Esophagus (tissue), 2 donors: Measurements from ENCODE around the gene SMAD2. TPM values are rescaled to one million over a fixed set of nuclear protein-coding genes. Genes with fewer than 3 reads are reported as not detected.

ENCODE experiments used
- H3K27ac ChIP-seq, 2 donors: one replicate each; pipeline ENCODE4 v1.5.1; 2013; ENCODE audit warnings: low read depth in 2 of 2, mild to moderate bottlenecking in 2 of 2, inconsistent platforms in 1 of 2, low read length in 1 of 2, moderate library complexity in 1 of 2
- H3K27me3 ChIP-seq, 2 donors: one replicate each; pipeline ENCODE4 v1.6.1; 2013; ENCODE audit warnings: low read length in 2 of 2, control low read depth in 1 of 2, mild to moderate bottlenecking in 1 of 2; ENCODE audit not compliant: insufficient read depth in 2 of 2, control insufficient read depth in 1 of 2
- H3K36me3 ChIP-seq, 2 donors: one replicate each; pipeline ENCODE4 v1.6.1; 2013; ENCODE audit warnings: low read length in 1 of 2; ENCODE audit not compliant: control insufficient read depth in 2 of 2, insufficient read depth in 2 of 2
- H3K4me1 ChIP-seq, 2 donors: one replicate each; pipeline ENCODE4 v1.6.1; 2013; ENCODE audit warnings: low read length in 1 of 2; ENCODE audit not compliant: control insufficient read depth in 2 of 2, insufficient read depth in 2 of 2
- H3K4me3 ChIP-seq, 2 donors: one replicate each; pipeline ENCODE4 v1.5.1; 2013; ENCODE audit warnings: low read length in 2 of 2, mild to moderate bottlenecking in 2 of 2, low read depth in 1 of 2, moderate library complexity in 1 of 2
- H3K9me3 ChIP-seq, 2 donors: one replicate each; pipeline ENCODE4 v1.6.1; 2013; ENCODE audit warnings: mild to moderate bottlenecking in 2 of 2, low read depth in 1 of 2, low read length in 1 of 2, moderate library complexity in 1 of 2; ENCODE audit not compliant: control insufficient read depth in 2 of 2, insufficient read depth in 1 of 2
- WGBS, 2 donors: extraction: QIAGEN DNeasy Blood & Tissue Kit; methylation state at CpG; one replicate each; pipeline ENCODE4 v1.1.7; 2013; 5-methylcytosine and 5-hydroxymethylcytosine counted together
- polyA plus RNA-seq, 2 donors: library from polyadenylated mRNA; stranded (reverse); fragments of 200-250 nt; gene quantifications; one replicate each; pipeline ENCODE4 v1.2.3, GENCODE V29; 2013
- donor health status: healthy with polysubstance abuse.
- donor health status: Bipolar disorder and iron deficiency.

Gene SMAD2
- polyA plus RNA-seq, 2 donors = 16.1 to 31.0 TPM

- Histone ChIP-seq H3K27me3 (no peaks in the 10 kb centered on the region), H3K27ac (no peak overlapping the region), H3K4me1 (no peaks in the 10 kb centered on the region), H3K9me3 (peaks cover 0 to 5% of the 10 kb centered on the region in 2 donors), H3K4me3 (no peak overlapping the region), H3K36me3 (peaks cover 0 to 2% of the 10 kb centered on the region in 2 donors)
- WGBS, 2 donors = 95 to 96% methylated on average over 2 of the region's 2 CpGs
Measured at GRCh38 chr18:47903809-47904208, 26.6 kb downstream of the SMAD2 start.

DNA sequence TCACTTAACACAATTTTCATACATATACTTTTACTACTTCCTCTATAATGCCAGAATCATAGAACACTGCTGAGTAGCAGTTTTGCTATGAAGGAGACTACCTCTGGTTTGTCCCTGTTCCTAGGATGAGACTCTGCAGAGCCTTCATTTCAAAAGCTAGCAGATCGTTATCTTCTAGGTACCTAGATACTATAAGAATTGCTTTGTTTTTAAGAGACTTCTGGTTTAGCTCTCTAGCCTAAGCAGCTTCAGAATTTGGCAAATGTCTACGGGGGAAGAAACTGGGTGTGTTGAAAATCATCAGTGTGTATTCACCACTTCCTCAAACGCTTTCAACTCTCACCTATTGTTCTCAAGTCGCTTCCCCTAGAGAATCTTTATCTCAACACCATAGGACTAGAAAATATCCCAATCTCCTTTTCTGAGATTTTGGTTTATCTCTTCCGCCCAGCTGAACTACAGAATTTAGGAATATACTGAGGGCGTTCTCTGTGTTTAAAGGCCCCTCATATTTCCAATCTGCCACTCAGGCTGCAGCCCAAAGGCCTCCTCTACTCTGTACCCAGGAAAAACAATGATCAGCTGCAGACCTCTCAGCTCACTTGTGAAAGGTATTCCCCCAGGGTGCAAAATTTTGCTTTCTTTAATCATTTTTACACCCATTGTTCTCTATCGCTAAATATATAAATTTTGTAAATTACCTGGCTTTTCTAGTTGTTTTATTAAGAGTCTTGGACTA is 28.7 kb downstream of the SMAD2 start:
- 68 to 73% methylated on average over 7 of the region's 7 CpGs for WGBS, 2 donors
- H3K27ac ChIP-seq = no peak overlapping the region

GRCh38 chr18:47899107-47899840 is 31.2 kb downstream of the SMAD2 start:
- H3K9me3 ChIP-seq = peaks cover 0 to 2% of the 10 kb centered on the region in 2 donors
- H3K4me1 ChIP-seq = no peaks in the 10 kb centered on the region
- H3K27ac ChIP-seq = no peak overlapping the region
- no peaks in the 10 kb centered on the region for H3K27me3 ChIP-seq
- 82 to 89% methylated on average over 5 of the region's 5 CpGs for WGBS, 2 donors
- peaks cover 0 to 2% of the 10 kb centered on the region in 2 donors for H3K36me3 ChIP-seq
- no peak overlapping the region for H3K4me3 ChIP-seq

More for the DNA sequence above, 28.7 kb downstream of the SMAD2 start:
- peaks cover 0 to 5% of the 10 kb centered on the region in 2 donors for H3K9me3 ChIP-seq
- H3K4me1 ChIP-seq = no peaks in the 10 kb centered on the region
- H3K27me3 ChIP-seq = no peaks in the 10 kb centered on the region
- H3K36me3 ChIP-seq = peaks cover 0 to 2% of the 10 kb centered on the region in 2 donors
- no peak overlapping the region for H3K4me3 ChIP-seq

DNA sequence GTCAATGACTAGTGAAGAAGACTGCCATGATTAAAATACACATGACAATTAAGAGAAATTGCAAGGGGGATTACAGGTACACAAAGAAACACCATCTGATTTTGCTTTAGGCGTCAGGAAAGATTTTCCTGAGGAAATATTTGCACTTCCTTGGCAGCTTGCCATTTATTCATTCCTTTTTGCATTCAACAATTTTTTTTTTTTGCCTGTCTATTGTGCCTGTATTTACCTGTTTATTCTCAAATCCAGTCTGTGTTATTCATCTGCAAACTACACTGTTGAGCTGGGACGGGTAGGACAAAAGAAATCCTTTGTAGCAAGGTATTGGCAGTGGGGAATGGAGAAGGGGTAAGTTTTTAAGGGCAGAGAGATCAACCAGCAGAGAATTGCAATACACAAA is 31.8 kb downstream of the SMAD2 start:
- Histone ChIP-seq H3K4me3 (no peak overlapping the region), H3K9me3 (no peaks in the 10 kb centered on the region), H3K27me3 (no peaks in the 10 kb centered on the region), H3K36me3 (peaks cover 0 to 2% of the 10 kb centered on the region in 2 donors), H3K27ac (no peak overlapping the region), H3K4me1 (no peaks in the 10 kb centered on the region)
- 38 to 50% methylated on average over 2 of the region's 2 CpGs for WGBS, 2 donors

GRCh38 chr18:47898055-47898454 is 32.4 kb downstream of the SMAD2 start:
- H3K27me3 ChIP-seq = no peaks in the 10 kb centered on the region
- H3K27ac ChIP-seq = no peak overlapping the region
- WGBS, 2 donors = 37 to 42% methylated on average over 3 of the region's 3 CpGs
- no peaks in the 10 kb centered on the region for H3K4me1 ChIP-seq
- no peaks in the 10 kb centered on the region for H3K9me3 ChIP-seq
- peaks cover 0 to 2% of the 10 kb centered on the region in 2 donors for H3K36me3 ChIP-seq
- H3K4me3 ChIP-seq = no peak overlapping the region

GRCh38 chr18:47895565-47896250 is 34.8 kb downstream of the SMAD2 start:
- peaks cover 0 to 2% of the 10 kb centered on the region in 2 donors for H3K36me3 ChIP-seq
- no peaks in the 10 kb centered on the region for H3K4me1 ChIP-seq
- no peaks in the 10 kb centered on the region for H3K9me3 ChIP-seq
- no peak overlapping the region for H3K4me3 ChIP-seq
- 86 to 95% methylated on average over 2 of the region's 2 CpGs for WGBS, 2 donors
- H3K27ac ChIP-seq = no peak overlapping the region
- H3K27me3 ChIP-seq = no peaks in the 10 kb centered on the region

DNA sequence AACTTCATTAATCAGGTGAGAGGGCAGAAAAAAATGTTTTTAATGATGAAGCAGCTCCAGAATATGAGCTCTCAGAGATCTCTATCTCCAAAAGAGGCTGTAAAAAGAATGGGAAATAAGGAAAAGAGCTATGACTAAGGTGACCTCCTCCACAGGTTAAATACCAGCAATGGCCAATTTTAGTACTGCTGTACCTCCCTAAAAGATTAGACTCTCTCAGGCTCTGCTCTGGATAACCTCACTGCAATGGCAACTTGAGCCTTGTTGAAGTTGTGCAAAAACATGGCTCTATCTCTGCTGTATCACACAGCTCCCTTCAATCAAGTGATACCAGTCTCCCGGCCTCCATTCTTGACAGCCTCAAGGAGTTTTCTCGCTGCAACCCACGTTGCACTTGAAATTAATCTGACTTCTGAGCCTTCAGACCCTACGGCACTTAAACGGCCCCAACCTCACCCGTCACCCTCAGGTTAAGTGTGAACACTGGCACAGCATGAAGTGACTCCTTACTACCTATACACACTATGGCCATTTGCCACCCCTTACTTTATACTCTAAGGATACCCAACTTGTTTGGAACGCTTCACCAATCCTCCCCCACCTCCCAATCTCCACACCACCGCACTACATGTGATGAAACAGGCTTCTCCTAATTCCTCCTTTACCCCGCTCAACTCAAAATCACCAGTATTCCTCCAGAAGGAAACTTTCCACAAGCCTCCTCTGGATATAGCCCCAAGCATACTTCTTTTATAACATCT is 36.3 kb downstream of the SMAD2 start:
- 90 to 92% methylated on average over 9 of the region's 9 CpGs for WGBS, 2 donors
- Histone ChIP-seq H3K9me3 (no peaks in the 10 kb centered on the region), H3K27me3 (no peaks in the 10 kb centered on the region), H3K36me3 (peaks cover 0 to 2% of the 10 kb centered on the region in 2 donors), H3K4me1 (no peaks in the 10 kb centered on the region), H3K27ac (no peak overlapping the region), H3K4me3 (no peak overlapping the region)

DNA sequence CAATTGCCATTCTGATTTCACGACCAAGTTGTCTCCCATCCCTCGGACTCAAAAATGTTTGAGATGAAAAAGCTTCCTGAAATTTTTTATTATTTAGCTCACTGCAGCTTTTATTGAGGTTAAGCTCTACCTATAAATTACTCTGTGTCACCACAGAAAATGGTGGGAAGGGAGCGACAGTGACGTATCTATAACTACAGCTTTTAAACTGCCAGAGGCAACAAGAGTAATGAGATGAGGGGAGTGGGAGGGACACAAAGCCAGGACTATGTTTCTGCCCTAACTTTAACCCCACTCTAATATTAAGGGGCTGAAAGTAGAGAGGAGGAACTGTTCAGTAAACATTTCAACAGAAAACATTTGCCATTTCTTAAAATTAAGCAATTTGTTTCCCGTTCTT is 37.4 kb downstream of the SMAD2 start:
- 90 to 91% methylated on average over 5 of the region's 5 CpGs for WGBS, 2 donors
- H3K4me1 ChIP-seq = no peaks in the 10 kb centered on the region
- H3K9me3 ChIP-seq = no peaks in the 10 kb centered on the region
- H3K4me3 ChIP-seq = no peak overlapping the region
- no peak overlapping the region for H3K27ac ChIP-seq
- H3K36me3 ChIP-seq = peaks cover 0 to 2% of the 10 kb centered on the region in 2 donors
- no peaks in the 10 kb centered on the region for H3K27me3 ChIP-seq

DNA sequence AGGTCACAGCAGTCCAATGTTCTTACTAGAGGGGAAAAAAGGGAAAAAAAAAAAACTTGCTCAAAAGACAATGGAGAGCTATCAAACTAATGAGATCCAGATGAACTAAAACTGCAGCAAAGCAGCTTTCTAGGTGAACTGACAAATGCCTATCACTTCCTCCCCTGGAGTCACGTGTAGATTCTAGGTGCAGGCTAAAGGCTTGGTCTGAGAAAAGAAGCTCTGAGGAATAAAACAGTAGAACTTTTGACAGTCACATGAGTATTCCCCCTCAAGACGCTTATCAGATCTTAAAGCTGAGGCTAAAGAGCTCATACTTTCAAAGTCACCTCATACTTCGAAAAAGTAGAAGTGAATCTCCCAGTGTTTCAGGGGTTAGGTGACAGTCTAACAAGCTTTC is 42.3 kb downstream of the SMAD2 start:
- WGBS, 2 donors = 87 to 92% methylated on average over 3 of the region's 3 CpGs
- no peaks in the 10 kb centered on the region for H3K4me1 ChIP-seq
- H3K9me3 ChIP-seq = no peaks in the 10 kb centered on the region
- H3K4me3 ChIP-seq = no peak overlapping the region
- peaks cover 0 to 3% of the 10 kb centered on the region in 2 donors for H3K36me3 ChIP-seq
- no peak overlapping the region for H3K27ac ChIP-seq
- H3K27me3 ChIP-seq = no peaks in the 10 kb centered on the region
